ENCODE results near the gene TTC39A.

- no peak for TF ChIP-seq CTCF (IDR thresholded peaks at IDR 0.05; ENCODE audit: low read length)
- TF ChIP-seq EZH2 (IDR thresholded peaks at IDR 0.05; ENCODE audit: borderline replicate concordance, low read length) = no peak
Observed at GRCh38 chr1:51343624-51344023, 13.3 kb upstream of the TTC39A start.
